Measurements from ENCODE around the gene MAN1B1.
A peak's percentile ranks its signal among the peaks of the same experiment; 100 is the strongest.

MAN1B1 gene

GRCh38 chr9:137086531-137087408 lies at the start of gene MAN1B1:
Gene MAN1B1 (plus strand): TSS chr9:137086985. CDS start chr9:137087000, 15 bp downstream.
- peak; percentile 80 for DNase-seq (ENCODE audit: low read depth)

- no peak for DNase-seq (ENCODE audit: low read depth)
Observed at GRCh38 chr9:137037035-137037434, 49.8 kb upstream of the MAN1B1 start.

- no peak for DNase-seq (ENCODE audit: low read depth)
Observed at GRCh38 chr9:137037483-137037882, 49.3 kb upstream of the MAN1B1 start.

- no peak for DNase-seq (ENCODE audit: low read depth)
Observed at GRCh38 chr9:137038916-137039315, 47.9 kb upstream of the MAN1B1 start.

GRCh38 chr9:137039611-137040366 lies 47.0 kb upstream of the MAN1B1 start:
- DNase-seq (ENCODE audit: low read depth) = no peak

GRCh38 chr9:137040568-137040967 lies 46.2 kb upstream of the MAN1B1 start:
- DNase-seq (ENCODE audit: low read depth) = no peak

- DNase-seq (ENCODE audit: low read depth) = no peak
Observed at GRCh38 chr9:137041124-137041523, 45.7 kb upstream of the MAN1B1 start.

GRCh38 chr9:137042751-137043727 lies 43.7 kb upstream of the MAN1B1 start:
- no peak for DNase-seq (ENCODE audit: low read depth)

GRCh38 chr9:137044037-137044436 lies 42.7 kb upstream of the MAN1B1 start:
- DNase-seq (ENCODE audit: low read depth) = no peak

- no peak for DNase-seq (ENCODE audit: low read depth)
Observed at GRCh38 chr9:137044502-137045177, 42.1 kb upstream of the MAN1B1 start.

- DNase-seq (ENCODE audit: low read depth) = no peak
Observed at GRCh38 chr9:137045294-137046087, 41.3 kb upstream of the MAN1B1 start.

- no peak for DNase-seq (ENCODE audit: low read depth)
Observed at GRCh38 chr9:137046088-137046787, 40.5 kb upstream of the MAN1B1 start, which contains the start of gene NPDC1. Gene NPDC1 (minus strand): TSS chr9:137046177. CDS start chr9:137045989, 188 bp downstream.

GRCh38 chr9:137048655-137049543 lies 37.9 kb upstream of the MAN1B1 start:
- no peak for DNase-seq (ENCODE audit: low read depth)

- DNase-seq (ENCODE audit: low read depth) = no peak
Observed at GRCh38 chr9:137049544-137050449, 37.0 kb upstream of the MAN1B1 start.

- no peak for DNase-seq (ENCODE audit: low read depth)
Observed at GRCh38 chr9:137050570-137050969, 36.2 kb upstream of the MAN1B1 start.

- no peak for DNase-seq (ENCODE audit: low read depth)
Observed at GRCh38 chr9:137051145-137051724, 35.5 kb upstream of the MAN1B1 start.

- DNase-seq (ENCODE audit: low read depth) = no peak
Observed at GRCh38 chr9:137052293-137052692, 34.5 kb upstream of the MAN1B1 start.
